K562 (cell line): ENCODE results near the gene PRC1. TPM values are rescaled to one million over a fixed set of nuclear protein-coding genes. Genes with fewer than 3 reads are reported as not detected.

ENCODE experiments used
- ATAC-seq: fragments of 200-7000 bp; cut with Tn5 transposase; 3 replicates; pipeline ENCODE4 v1.9.1; 2020; ENCODE audit warnings: moderate library complexity
- BruUV-seq: library from RNA; stranded (reverse); fragments of 400-500 nt; replicated peaks from 2 replicates; lab custom pipeline; 2021; lab: Mats Ljungman, UMichigan
- CTCF ChIA-PET: fragments of 300-600 bp; formaldehyde crosslinking; extraction: SDS; loops from one replicate; lab custom pipeline; 2021; ENCODE audit warnings: low intra/inter-chr PET ratio; lab: Yijun Ruan, JAX
- POLR2A ChIA-PET: fragments of 300-600, 350-650 bp; sonication (Branson Sonifier 250); formaldehyde crosslinking; extraction: SDS; loops from one replicate; lab custom pipeline; 2021; ENCODE audit warnings: antibody characterized with exemption, inconsistent platforms; lab: Yijun Ruan, JAX
- DNase-seq, 4 experiments: peaks; one replicate each; pipeline versions ENCODE4 v3.0.0 to v3.0.0-alpha.2; 2011 to 2018; ENCODE audit warnings: low spot score in 3 of 4, mixed read lengths in 3 of 4; ENCODE audit errors: extremely low read depth in 1 of 4
- FAIRE-seq: peaks from 2 replicates; lab custom pipeline; 2011; peaks lifted over from hg19 to GRCh38; lab: Jason Lieb, UNC
- H2AFZ ChIP-seq: 2 replicates; pipeline ENCODE4 v1.6.0; 2011; ENCODE audit warnings: low read depth, low read length, control low read depth, inconsistent platforms
- H3K27ac ChIP-seq: fragments of 200-600 bp; 3 replicates; pipeline ENCODE4 v1.8.0; 2011; ENCODE audit warnings: low read depth, mild to moderate bottlenecking, control low read depth, inconsistent platforms, low read length, moderate library complexity, mixed read lengths; ENCODE audit errors: extremely low read depth
- H3K27me3 ChIP-seq, 2 experiments: fragments of 300-600 bp in 1 of 2; 2 replicates in 1 of 2; 3 replicates in 1 of 2; pipeline versions ENCODE4 v1.6.0 to v1.8.0; 2011; ENCODE audit warnings: inconsistent platforms in 2 of 2, low read length in 2 of 2, mild to moderate bottlenecking in 1 of 2, mixed read lengths in 1 of 2, moderate library complexity in 1 of 2; ENCODE audit not compliant: control insufficient read depth in 2 of 2, insufficient read depth in 2 of 2
- H3K36me3 ChIP-seq: fragments of 300-600 bp; 3 replicates; pipeline ENCODE4 v1.8.0; 2011; ENCODE audit warnings: mild to moderate bottlenecking, low read length, inconsistent platforms; ENCODE audit not compliant: control insufficient read depth, insufficient read depth
- H3K4me1 ChIP-seq, 2 experiments: fragments of 200-600 bp in 1 of 2; replicated peaks in 1 of 2; 2 replicates in 1 of 2; 3 replicates in 1 of 2; pipeline versions ENCODE4 v1.5.1 to v1.8.0; 2011; ENCODE audit warnings: inconsistent platforms in 2 of 2, low read length in 2 of 2, mild to moderate bottlenecking in 1 of 2, mixed read lengths in 1 of 2, moderate library complexity in 1 of 2; ENCODE audit not compliant: control insufficient read depth in 2 of 2, insufficient read depth in 2 of 2
- H3K4me2 ChIP-seq: 2 replicates; pipeline ENCODE4 v1.6.1; 2011; ENCODE audit warnings: low read length, control low read depth, inconsistent platforms, mixed read lengths; ENCODE audit not compliant: insufficient read depth
- H3K4me3 ChIP-seq: fragments of 200-600 bp; sonication (generic), shearing (Covaris generic); 2 replicates; pipeline ENCODE4 v1.5.1; 2016; ENCODE audit warnings: control low read depth, inconsistent platforms
- H3K79me2 ChIP-seq: fragments of 200-600 bp; 3 replicates; pipeline ENCODE4 v1.8.0; 2011; ENCODE audit warnings: low read length, inconsistent platforms; ENCODE audit not compliant: control insufficient read depth, insufficient read depth
- H3K9ac ChIP-seq, 2 experiments: 2 replicates each; pipeline versions ENCODE4 v1.6.0 to v1.6.1; 2011; ENCODE audit warnings: low read depth in 2 of 2, low read length in 2 of 2, control low read depth in 1 of 2, inconsistent platforms in 1 of 2, mild to moderate bottlenecking in 1 of 2, mixed read lengths in 1 of 2; ENCODE audit not compliant: insufficient read depth in 1 of 2
- H3K9me1 ChIP-seq: one replicate; pipeline ENCODE4 v1.6.0; 2011; ENCODE audit warnings: inconsistent platforms, mild to moderate bottlenecking, low read length, moderate library complexity; ENCODE audit not compliant: control insufficient read depth, insufficient read depth
- H3K9me3 ChIP-seq: replicated peaks from 2 replicates; pipeline ENCODE4 v1.5.1; 2011; ENCODE audit warnings: low read depth, low read length, inconsistent platforms; ENCODE audit not compliant: control insufficient read depth, insufficient read depth
- H4K20me1 ChIP-seq: replicated peaks from 2 replicates; pipeline ENCODE4 v1.6.1; 2011; ENCODE audit warnings: low read length, inconsistent platforms, mixed read lengths; ENCODE audit not compliant: control insufficient read depth, insufficient read depth
- CBFA2T3 ChIP-seq: fragments of 450-650 bp; IDR thresholded peaks from 2 replicates; pipeline ENCODE4 v1.6.1; 2017
- GATAD2A ChIP-seq: fragments of 450-650 bp; IDR thresholded peaks from 2 replicates; pipeline ENCODE4 v1.6.1; 2017
- HDGF ChIP-seq: fragments of 450-650 bp; IDR thresholded peaks from 2 replicates; pipeline ENCODE4 v1.6.1; 2016
- KLF16 ChIP-seq: IDR thresholded peaks from 2 replicates; pipeline ENCODE4 v1.6.1; 2016; ENCODE audit warnings: antibody characterized with exemption
- POLR2G ChIP-seq: fragments of 200-400 bp; formaldehyde crosslinking; IDR thresholded peaks from 2 replicates; pipeline ENCODE4 v1.6.1; 2017; ENCODE audit warnings: low read depth, mild to moderate bottlenecking, antibody characterized with exemption, low read length, moderate library complexity
- ZHX1 ChIP-seq: fragments of 150-350 bp; conservative IDR thresholded peaks from 2 replicates; pipeline ENCODE4 v1.6.1; 2014; ENCODE audit warnings: low read length
- ZNF395 ChIP-seq: fragments of 200-800 bp; sonication (Bioruptor generic); IDR thresholded peaks from 2 replicates; pipeline ENCODE4 v1.6.1; 2017; ENCODE audit warnings: missing genetic modification characterization, missing compliant biosample characterization
- WGBS: fragments of 100-300 bp; shearing (Covaris generic); methylation state at CpG from one replicate; pipeline ENCODE4 v1.1.6; 2016; ENCODE audit warnings: low coverage, mixed read lengths; ENCODE audit not compliant: insufficient coverage; ENCODE audit errors: missing lambda C conversion rate; 5-methylcytosine and 5-hydroxymethylcytosine counted together
- in situ Hi-C: fragments of 300-500 bp; cut with MboI; formaldehyde crosslinking; loops from 4 replicates; pipeline ENCODE4 v1.15.0; 2018; ENCODE audit warnings: inconsistent platforms, mixed read lengths
- intact Hi-C: fragments of 100-400 bp; cut with micrococcal nuclease; formaldehyde crosslinking; loops from 2 replicates; pipeline ENCODE4 v1.14.2; 2022
- polyA plus RNA-seq, 8 experiments: library from polyadenylated mRNA; depleted of rRNA in 4 of 8; stranded (reverse) in 5 of 8; unstranded in 3 of 8; fragments of >200 nt; fragmentation: Nextera tagmentation in 2 of 8; fragmentation: Illumina TruSeq in 1 of 8; extraction: Ambion mirVana in 2 of 8; extraction: Trizol in 1 of 8; gene quantifications; 2 replicates each; pipeline versions ENCODE4 v1.2.1 to v1.2.3, GENCODE V29; 2011 to 2014; ENCODE audit warnings: inconsistent platforms in 1 of 8, missing spikeins in 1 of 8
- total RNA-seq, 7 experiments: library from RNA; depleted of rRNA in 6 of 7; stranded (reverse); fragments of >200 nt in 6 of 7; fragmentation: Illumina TruSeq in 2 of 7; extraction: Trizol in 2 of 7; gene quantifications; 2 replicates each; pipeline versions ENCODE4 v1.2.1 to v1.2.3, GENCODE V29; 2011 to 2021; ENCODE audit warnings: low replicate concordance in 1 of 7

Gene PRC1
- total and polyA plus RNA-seq, 9 of the 15 experiments (the other 6 are each of a cell fraction or from before 2014, with no cell fraction given), result 156 to 391 (median 240) TPM

- intact Hi-C loops, result loop anchor here (5.0 kb wide), 1 partner anchor 32 kb away; the partner anchor contains the start of gene PRC1
- H2AFZ ChIP-seq, result no peak overlapping the region
- H3K9ac ChIP-seq, result peak overlapping the region in 1 of 2 experiments; percentile 57; a peak in 1 of 4 replicates
- H3K4me1 ChIP-seq, result peaks cover 3 to 27% of the 10 kb centered on the region in 2 experiments; a peak in 3 of 5 replicates
- no peaks in the 10 kb centered on the region for H3K27me3 ChIP-seq
- no peak for FAIRE-seq
- no peak overlapping the region for H3K4me2 ChIP-seq
- H3K9me3 ChIP-seq, result no peaks in the 10 kb centered on the region
- no peaks in the 10 kb centered on the region for H3K9me1 ChIP-seq
- no peak overlapping the region for H3K27ac ChIP-seq
- no peak overlapping the region for H3K4me3 ChIP-seq
- WGBS, result 94% methylated on average over 5 of the region's 5 CpGs
- ATAC-seq, result no peak
- H4K20me1 ChIP-seq, result no peaks in the 10 kb centered on the region
- H3K36me3 ChIP-seq, result peaks cover 70% of the 10 kb centered on the region
- BruUV-seq, result no TSS peak
- TF ChIP-seq CBFA2T3, result no peak
- TF ChIP-seq GATAD2A, result no peak
- no peak for TF ChIP-seq ZNF395 (CRISPR knock-in tag)
- TF ChIP-seq KLF16, result no peak
- TF ChIP-seq HDGF, result no peak
- TF ChIP-seq POLR2G, result peak; percentile 17; the same call in 1 of the 2 replicates
- no peak for TF ChIP-seq ZHX1
- TF ChIP-seq, all 486 proteins: peak for 1
- DNase-seq, result no peak
- in situ Hi-C loops, result no loop called here
- H3K79me2 ChIP-seq, result peaks cover 39% of the 10 kb centered on the region
- ChIA-PET CTCF (no interaction called here), POLR2A (interaction anchor here (0.6 to 3.6 kb wide), 9 partner anchors 8 to 35 kb away, joined by 3 to 20 read pairs (median 4); partner anchors contain the start of gene PRC1)
Measured at GRCh38 chr15:90959894-90960293, 34.4 kb downstream of the PRC1 start.
